Myocyte (in vitro differentiated cells): ENCODE measurements around the gene SOX3. TPM values are rescaled to one million over a fixed set of nuclear protein-coding genes. Genes with fewer than 3 reads are reported as not detected.

Experiments used
- DNase-seq: peaks from one replicate; pipeline ENCODE4 v3.0.0-alpha.2; 2012; ENCODE audit warnings: low read depth
- total RNA-seq: library from RNA; depleted of rRNA; stranded (reverse); fragments of >200 nt; gene quantifications from 2 replicates; pipeline ENCODE4 v1.2.3, GENCODE V29; 2014

The SOX3 gene
- total RNA-seq, 1 donor from 2014 or later, result not detected

DNA sequence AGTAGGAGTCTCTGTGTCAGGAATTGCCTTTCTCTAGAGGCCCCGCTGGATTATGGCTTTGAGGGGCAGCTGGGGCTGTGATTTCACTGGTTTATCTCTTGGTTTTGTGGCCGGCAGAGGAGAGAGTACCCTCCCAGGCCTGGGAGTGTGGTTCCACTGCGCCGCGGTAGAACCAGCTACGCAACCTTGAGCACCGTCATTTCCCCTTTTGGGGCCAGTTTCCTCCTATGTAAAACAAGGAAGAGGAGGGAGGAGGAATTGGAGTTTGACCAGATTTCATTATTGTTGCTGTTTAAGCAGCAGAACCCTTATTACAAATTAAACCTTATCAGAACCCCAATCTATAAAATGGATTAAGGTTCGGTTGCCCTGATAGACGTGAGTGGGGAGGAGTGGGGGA, 4.4 kb downstream of the SOX3 start:
- no peak for DNase-seq

DNA sequence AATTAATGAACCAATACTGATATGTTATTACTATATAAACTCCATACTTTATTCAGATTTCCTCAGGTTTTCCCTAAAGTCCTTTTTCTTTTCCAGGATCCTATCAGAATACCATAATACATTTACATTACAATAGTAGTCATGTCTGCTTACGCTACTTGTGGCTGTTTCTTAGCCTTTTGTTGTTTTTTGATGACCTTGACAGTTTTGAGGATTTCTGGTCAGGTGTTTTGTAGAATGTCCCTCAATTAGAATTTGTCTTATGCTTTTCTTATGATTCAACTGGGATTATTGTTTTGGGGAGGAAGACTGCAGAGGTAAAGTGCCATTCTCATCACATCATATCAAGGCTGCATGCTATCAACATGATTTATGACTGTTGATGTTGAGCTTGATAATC, 9.1 kb downstream of the SOX3 start:
- no peak for DNase-seq

DNA sequence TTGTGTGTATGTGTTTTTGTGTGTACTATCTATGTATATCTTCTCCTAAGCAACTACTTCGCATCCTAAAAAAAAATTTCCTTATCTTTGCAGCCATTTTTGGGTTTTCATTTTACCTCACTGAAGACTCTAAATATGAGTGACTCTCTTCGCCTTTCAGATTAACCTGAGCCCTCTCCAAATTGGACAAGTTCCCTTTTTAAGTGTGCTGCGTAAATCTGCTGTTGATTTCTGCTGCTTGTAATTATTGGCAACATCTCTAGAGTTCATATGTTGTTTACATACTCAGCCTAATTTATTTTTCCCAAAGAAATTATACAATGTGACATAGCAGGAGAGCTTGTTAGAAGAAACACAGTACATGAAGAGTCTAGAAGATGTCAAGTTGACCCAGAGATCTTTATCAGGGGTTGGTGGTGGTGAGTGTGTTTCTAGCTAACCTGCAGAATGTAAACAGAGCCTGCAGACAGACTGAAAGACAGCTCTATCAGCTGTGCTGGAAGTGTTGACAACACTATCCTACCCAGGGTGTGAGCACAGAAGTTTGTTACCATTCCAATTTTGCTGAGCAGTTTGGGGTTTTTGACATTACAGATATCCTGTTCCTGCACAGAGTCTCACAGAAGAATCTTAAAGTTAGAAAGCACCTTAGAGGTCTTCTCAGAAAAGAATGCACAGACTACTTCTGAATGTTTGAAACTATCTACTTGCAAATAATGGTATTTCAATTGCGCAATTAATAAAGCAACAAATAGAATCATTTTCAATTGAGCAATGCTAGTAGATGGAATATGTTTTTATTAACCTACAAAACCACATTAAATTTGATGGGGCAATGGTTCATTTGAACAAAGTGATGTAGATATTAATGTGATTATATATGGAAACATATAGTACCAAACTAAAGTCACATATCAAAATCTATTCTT, 12.5 kb downstream of the SOX3 start:
- no peak for DNase-seq

DNA sequence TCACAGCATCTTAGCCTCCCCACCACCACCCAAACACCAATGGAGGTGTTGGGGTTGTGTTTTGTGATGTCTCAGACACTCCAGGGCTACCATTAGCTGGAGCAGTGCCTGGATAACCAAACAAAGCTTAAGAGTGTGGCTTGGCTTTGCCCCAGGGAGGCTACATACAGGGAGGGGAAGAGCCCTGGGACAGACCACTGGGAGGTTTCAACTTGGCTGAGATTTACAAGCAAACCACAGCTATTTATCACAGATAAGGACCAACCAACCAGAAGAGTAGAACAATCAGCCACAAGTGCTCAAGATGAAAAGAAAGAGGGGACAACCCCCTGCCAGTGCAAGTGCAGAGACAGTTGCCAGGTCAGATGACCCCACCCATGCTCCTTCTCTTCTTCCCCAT, 24.1 kb downstream of the SOX3 start:
- DNase-seq, result peak; percentile 17

DNA sequence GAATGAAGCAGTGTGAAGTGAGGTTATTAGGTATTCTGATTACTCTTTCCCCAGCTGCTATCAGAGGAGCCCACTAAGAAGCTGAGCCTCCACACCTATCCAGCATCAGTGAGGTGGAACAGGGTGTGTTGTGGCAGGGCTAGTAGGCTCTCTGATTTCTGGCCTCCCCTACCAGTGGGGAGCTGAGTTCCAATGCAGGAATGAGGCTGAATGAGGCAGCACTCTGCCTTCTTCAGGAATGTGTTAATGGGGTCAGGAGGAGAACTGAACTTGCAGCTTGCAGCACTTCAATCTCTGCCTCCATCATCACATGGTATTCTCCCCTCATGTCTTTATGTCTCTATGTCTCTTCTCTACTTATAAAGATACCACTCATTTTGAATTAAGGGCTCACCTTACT, 26.9 kb downstream of the SOX3 start:
- no peak for DNase-seq

DNA sequence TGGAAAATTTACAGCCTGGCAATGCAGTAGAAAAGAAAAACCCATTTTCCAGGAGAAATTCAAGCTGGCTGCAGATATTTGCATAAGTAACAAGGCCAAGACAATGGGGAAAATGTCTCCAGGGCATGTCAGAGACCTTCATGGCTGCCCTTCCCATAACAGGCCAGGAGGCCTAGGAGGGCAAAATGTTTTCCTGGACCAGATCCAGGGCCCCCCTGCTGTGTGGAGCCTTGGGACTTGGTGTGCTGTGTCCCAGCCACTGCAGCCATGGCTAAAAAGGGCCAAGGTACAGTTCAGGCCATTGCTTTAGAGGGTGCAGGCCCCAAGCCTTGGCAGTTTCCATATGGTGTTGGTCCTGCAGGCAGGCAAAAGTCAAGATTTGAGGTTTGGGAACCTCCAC, 29.8 kb downstream of the SOX3 start:
- DNase-seq, result no peak

DNA sequence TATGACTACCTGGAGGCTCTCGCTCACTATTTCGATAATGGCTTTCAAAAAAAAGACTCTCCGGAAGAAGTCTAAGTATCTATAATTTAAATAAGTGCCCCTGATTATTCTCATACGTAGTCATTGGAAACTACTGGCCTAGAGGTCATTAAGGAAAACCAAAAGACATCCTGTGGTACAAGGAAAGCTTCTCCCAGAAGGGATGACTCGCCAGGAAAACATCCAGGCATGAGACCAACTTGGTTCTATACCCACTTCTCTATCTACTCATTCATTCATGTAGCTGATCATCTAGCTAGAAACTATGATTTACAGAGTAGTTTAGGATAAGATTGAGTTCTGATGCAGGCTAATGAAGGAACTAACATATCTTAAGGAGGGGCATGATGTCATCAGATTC, 37.7 kb downstream of the SOX3 start:
- peak; percentile 0 for DNase-seq

Other genes starting within 250 kb of the SOX3 start
- 11.6 and 18.6 TPM in 2 replicates for gene LINC00632, start 204.7 kb upstream of the SOX3 start, total RNA-seq